Nephron progenitor cell (in vitro differentiated cells): ENCODE measurements around the gene NDOR1.
A peak's percentile ranks its signal among the peaks of the same experiment; 100 is the strongest.
"Not testable (repeated sequence)": the region's sequence is repeated elsewhere in the genome, so short reads cannot be mapped to it uniquely, and the experiment has no call there.

Source experiments
- DNase-seq: peaks from one replicate; pipeline ENCODE4 v3.0.0; 2021
- H3K27ac Mint-ChIP-seq: 2 replicates; pipeline ENCODE4 v1.8.0; 2021; ENCODE audit warnings: mild to moderate bottlenecking, moderate library complexity, mixed read lengths
- H3K27me3 Mint-ChIP-seq: 2 replicates; pipeline ENCODE4 v1.8.0; 2021; ENCODE audit warnings: mild to moderate bottlenecking, low read depth, mixed read lengths; ENCODE audit not compliant: poor library complexity
- H3K36me3 Mint-ChIP-seq: 2 replicates; pipeline ENCODE4 v1.8.0; 2021; ENCODE audit warnings: low read depth, mixed read lengths
- H3K4me1 Mint-ChIP-seq: 2 replicates; pipeline ENCODE4 v1.8.0; 2021; ENCODE audit warnings: mixed read lengths
- H3K4me3 Mint-ChIP-seq: 2 replicates; pipeline ENCODE4 v1.8.0; 2021; ENCODE audit warnings: mild to moderate bottlenecking, moderate library complexity, mixed read lengths
- H3K9me3 Mint-ChIP-seq: 2 replicates; pipeline ENCODE4 v1.8.0; 2021; ENCODE audit warnings: mild to moderate bottlenecking, moderate library complexity, mixed read lengths
- TF ChIP-seq, protein P1 (sequence below): fragments of 200-600 bp; sonication (generic); IDR thresholded peaks from 2 replicates; pipeline ENCODE4 v1.5.0; 2021; ENCODE audit warnings: antibody characterized with exemption

Gene NDOR1

DNA sequence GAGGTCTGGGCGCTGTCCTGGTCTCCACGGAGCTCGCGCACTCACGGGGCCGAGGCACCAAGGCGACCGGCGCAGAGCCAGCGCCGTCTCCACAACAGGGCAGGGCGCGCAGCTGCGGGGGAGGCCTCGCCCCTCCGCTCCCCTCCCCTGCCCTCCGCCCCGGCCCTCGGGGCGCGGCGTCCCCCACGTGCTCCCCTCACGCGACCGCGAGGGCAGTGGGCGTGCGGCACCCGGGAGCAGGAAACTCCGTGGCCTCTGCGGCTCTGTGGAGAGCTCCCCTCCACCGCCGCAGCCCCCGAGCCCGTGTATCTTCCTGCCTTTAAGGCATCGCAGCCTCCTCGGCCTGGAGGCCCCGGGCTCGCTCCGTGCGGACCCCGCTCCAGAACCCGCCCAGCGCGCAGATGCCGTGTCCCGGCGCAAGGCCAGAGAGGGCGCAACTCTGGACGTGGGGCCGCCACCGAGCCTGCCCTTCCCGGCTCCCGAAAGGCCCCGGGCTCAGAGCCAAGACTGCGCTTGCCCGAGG, 34.9 kb downstream of the NDOR1 start:
- no peaks in the 10 kb centered on the region for H3K27me3 Mint-ChIP-seq
- no peaks in the 10 kb centered on the region for H3K9me3 Mint-ChIP-seq
- peak; percentile 65 for DNase-seq
- TF ChIP-seq, protein P1, sequence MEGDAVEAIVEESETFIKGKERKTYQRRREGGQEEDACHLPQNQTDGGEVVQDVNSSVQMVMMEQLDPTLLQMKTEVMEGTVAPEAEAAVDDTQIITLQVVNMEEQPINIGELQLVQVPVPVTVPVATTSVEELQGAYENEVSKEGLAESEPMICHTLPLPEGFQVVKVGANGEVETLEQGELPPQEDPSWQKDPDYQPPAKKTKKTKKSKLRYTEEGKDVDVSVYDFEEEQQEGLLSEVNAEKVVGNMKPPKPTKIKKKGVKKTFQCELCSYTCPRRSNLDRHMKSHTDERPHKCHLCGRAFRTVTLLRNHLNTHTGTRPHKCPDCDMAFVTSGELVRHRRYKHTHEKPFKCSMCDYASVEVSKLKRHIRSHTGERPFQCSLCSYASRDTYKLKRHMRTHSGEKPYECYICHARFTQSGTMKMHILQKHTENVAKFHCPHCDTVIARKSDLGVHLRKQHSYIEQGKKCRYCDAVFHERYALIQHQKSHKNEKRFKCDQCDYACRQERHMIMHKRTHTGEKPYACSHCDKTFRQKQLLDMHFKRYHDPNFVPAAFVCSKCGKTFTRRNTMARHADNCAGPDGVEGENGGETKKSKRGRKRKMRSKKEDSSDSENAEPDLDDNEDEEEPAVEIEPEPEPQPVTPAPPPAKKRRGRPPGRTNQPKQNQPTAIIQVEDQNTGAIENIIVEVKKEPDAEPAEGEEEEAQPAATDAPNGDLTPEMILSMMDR = no peak
- no peak overlapping the region for H3K27ac Mint-ChIP-seq
- peak overlapping the region; percentile 81 for H3K4me3 Mint-ChIP-seq
- H3K4me1 Mint-ChIP-seq = peaks cover 53% of the 10 kb centered on the region
- H3K36me3 Mint-ChIP-seq = peaks cover 15% of the 10 kb centered on the region

DNA sequence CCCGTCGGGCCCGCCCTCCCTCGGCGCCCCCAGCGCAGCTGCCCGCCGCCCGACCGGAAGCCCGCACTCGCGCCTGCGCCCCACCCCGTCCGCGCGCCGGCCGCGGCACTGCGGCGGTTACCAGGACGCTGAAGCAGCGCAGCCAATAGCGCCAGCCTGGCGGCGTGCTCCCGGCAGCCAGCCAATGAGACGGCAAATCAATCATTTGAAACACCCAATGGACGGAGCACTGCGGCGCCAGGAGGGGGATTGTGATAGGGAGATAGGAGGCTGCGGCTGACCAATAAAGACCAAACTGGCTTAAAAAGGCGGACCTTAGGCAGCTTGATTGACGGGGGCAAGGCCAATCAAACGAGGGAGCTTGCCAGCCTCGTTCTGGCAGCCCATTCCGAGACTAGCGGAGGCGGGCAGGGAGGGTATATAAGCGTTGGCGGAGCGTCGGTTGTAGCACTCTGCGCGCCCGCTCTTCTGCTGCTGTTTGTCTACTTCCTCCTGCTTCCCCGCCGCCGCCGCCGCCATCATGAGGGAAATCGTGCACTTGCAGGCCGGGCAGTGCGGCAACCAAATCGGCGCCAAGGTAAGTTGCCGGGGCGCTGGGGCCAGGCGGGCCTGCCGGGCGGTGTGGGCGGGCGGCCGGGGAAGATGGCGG, 35.5 kb downstream of the NDOR1 start, which contains the start of gene TUBB4B:
Gene TUBB4B, plus strand, starts transcription at position 447 of the 649 bp plus-strand sequence. Its CDS starts 74 bp downstream, at position 521.
- Mint-ChIP-seq H3K4me1 (peaks cover 53% of the 10 kb centered on the region), H3K36me3 (peaks cover 15% of the 10 kb centered on the region), H3K27me3 (peaks cover 3% of the 10 kb centered on the region), H3K4me3 (peak within 1 kb of the TSS; percentile 89), H3K27ac (peak within 1 kb of the TSS; percentile 93), H3K9me3 (no peaks in the 10 kb centered on the region)
- DNase-seq = peak; percentile 97
- TF ChIP-seq, protein P1 = no peak

DNA sequence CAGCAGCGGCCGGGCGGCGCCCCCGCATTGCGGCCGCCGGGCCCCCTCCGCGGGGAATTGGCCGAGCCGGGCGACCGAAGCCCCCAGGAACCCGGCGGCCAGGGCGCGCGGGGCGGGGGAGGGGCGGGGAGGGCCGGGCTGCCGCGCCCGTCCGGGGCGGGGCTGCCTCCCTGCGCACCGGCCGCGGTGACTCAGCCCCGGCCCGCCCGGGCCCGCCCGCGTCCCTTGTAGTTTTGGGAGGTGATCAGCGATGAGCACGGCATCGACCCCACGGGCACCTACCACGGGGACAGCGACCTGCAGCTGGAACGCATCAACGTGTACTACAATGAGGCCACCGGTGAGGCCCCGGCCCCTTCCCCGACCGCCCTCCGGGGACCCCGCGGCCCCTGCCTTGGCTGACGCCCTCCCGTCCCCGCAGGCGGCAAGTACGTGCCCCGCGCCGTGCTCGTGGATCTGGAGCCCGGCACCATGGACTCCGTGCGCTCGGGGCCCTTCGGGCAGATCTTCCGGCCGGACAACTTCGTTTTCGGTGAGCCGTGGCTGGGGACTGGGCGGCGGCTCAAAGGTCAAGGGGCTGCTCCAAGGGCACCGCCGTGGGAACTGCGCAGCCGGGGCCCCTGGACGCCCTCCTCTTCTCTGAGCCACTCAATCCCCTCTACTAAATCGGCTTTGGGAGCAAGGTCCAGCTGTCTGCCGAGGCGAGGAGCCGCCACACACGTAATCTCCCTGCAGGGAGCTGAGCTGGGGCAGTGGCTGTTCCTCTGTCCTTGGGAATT, 36.2 kb downstream of the NDOR1 start:
- peak overlapping the region; percentile 89 for H3K4me3 Mint-ChIP-seq
- no peaks in the 10 kb centered on the region for H3K9me3 Mint-ChIP-seq
- TF ChIP-seq, protein P1 = no peak
- no peak for DNase-seq
- no peak overlapping the region for H3K27ac Mint-ChIP-seq
- H3K36me3 Mint-ChIP-seq = peaks cover 15% of the 10 kb centered on the region
- H3K27me3 Mint-ChIP-seq = peaks cover 3% of the 10 kb centered on the region
- peaks cover 56% of the 10 kb centered on the region for H3K4me1 Mint-ChIP-seq

DNA sequence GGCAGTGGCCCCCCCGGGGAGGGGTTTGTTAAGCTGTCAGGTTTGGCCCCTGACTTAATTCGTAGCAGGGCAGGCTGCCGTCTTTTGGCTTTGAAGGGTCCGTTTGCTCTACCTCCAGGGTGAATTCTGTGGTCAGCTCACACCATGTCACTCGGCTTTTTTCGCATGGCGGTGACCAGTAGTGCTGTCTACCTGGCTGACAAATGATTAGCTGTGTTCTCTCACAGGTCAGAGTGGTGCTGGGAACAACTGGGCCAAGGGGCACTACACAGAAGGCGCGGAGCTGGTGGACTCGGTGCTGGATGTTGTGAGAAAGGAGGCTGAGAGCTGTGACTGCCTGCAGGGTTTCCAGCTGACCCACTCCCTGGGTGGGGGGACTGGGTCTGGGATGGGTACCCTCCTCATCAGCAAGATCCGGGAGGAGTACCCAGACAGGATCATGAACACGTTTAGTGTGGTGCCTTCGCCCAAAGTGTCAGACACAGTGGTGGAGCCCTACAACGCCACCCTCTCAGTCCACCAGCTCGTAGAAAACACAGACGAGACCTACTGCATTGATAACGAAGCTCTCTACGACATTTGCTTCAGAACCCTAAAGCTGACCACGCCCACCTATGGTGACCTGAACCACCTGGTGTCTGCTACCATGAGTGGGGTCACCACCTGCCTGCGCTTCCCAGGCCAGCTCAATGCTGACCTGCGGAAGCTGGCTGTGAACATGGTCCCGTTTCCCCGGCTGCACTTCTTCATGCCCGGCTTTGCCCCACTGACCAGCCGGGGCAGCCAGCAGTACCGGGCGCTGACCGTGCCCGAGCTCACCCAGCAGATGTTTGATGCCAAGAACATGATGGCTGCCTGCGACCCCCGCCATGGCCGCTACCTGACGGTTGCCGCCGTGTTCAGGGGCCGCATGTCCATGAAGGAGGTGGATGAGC, 37.0 kb downstream of the NDOR1 start:
- DNase-seq = no peak
- H3K27ac Mint-ChIP-seq = peak overlapping the region; percentile 51
- H3K27me3 Mint-ChIP-seq = peaks cover 8% of the 10 kb centered on the region
- no peaks in the 10 kb centered on the region for H3K9me3 Mint-ChIP-seq
- H3K4me1 Mint-ChIP-seq = peaks cover 60% of the 10 kb centered on the region
- H3K4me3 Mint-ChIP-seq = peak overlapping the region; percentile 89
- peaks cover 15% of the 10 kb centered on the region for H3K36me3 Mint-ChIP-seq
- TF ChIP-seq, protein P1 = no peak

DNA sequence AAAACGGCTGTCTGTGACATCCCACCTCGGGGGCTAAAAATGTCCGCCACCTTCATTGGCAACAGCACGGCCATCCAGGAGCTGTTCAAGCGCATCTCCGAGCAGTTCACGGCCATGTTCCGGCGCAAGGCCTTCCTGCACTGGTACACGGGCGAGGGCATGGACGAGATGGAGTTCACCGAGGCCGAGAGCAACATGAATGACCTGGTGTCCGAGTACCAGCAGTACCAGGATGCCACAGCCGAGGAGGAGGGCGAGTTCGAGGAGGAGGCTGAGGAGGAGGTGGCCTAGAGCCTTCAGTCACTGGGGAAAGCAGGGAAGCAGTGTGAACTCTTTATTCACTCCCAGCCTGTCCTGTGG, 37.7 kb downstream of the NDOR1 start:
- peaks cover 10% of the 10 kb centered on the region for H3K27me3 Mint-ChIP-seq
- peaks cover 59% of the 10 kb centered on the region for H3K4me1 Mint-ChIP-seq
- H3K36me3 Mint-ChIP-seq = peaks cover 15% of the 10 kb centered on the region
- peak overlapping the region; percentile 36 for H3K27ac Mint-ChIP-seq
- H3K9me3 Mint-ChIP-seq, DNase-seq: not testable (repeated sequence)
- peak overlapping the region; percentile 89 for H3K4me3 Mint-ChIP-seq
